ENCODE measurements around the gene SPATA12. TPM values are rescaled to one million over a fixed set of nuclear protein-coding genes. Genes with fewer than 3 reads are reported as not detected.

The SPATA12 gene
- total RNA-seq, 1 donor from 2014 or later: 0.15 TPM

- H3K4me1 Mint-ChIP-seq (ENCODE audit: unreplicated experiment): no peaks in the 10 kb centered on the region
- H3K36me3 Mint-ChIP-seq (ENCODE audit: low read depth, unreplicated experiment): no peaks in the 10 kb centered on the region
- H3K4me3 Mint-ChIP-seq (ENCODE audit: unreplicated experiment): no peak overlapping the region
- no peaks in the 10 kb centered on the region for H3K9me3 Mint-ChIP-seq (ENCODE audit: unreplicated experiment)
- H3K27me3 Mint-ChIP-seq (ENCODE audit: unreplicated experiment): peaks cover 2% of the 10 kb centered on the region
- H3K27ac Mint-ChIP-seq (ENCODE audit: unreplicated experiment): no peak overlapping the region
- TF ChIP-seq, protein P1, sequence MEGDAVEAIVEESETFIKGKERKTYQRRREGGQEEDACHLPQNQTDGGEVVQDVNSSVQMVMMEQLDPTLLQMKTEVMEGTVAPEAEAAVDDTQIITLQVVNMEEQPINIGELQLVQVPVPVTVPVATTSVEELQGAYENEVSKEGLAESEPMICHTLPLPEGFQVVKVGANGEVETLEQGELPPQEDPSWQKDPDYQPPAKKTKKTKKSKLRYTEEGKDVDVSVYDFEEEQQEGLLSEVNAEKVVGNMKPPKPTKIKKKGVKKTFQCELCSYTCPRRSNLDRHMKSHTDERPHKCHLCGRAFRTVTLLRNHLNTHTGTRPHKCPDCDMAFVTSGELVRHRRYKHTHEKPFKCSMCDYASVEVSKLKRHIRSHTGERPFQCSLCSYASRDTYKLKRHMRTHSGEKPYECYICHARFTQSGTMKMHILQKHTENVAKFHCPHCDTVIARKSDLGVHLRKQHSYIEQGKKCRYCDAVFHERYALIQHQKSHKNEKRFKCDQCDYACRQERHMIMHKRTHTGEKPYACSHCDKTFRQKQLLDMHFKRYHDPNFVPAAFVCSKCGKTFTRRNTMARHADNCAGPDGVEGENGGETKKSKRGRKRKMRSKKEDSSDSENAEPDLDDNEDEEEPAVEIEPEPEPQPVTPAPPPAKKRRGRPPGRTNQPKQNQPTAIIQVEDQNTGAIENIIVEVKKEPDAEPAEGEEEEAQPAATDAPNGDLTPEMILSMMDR (IDR thresholded peaks at IDR 0.05; ENCODE audit: unreplicated experiment): no peak
- DNase-seq (ENCODE audit: low spot score): no peak
Observed at GRCh38 chr3:57116501-57116900, 56.0 kb downstream of the SPATA12 start.

DNA sequence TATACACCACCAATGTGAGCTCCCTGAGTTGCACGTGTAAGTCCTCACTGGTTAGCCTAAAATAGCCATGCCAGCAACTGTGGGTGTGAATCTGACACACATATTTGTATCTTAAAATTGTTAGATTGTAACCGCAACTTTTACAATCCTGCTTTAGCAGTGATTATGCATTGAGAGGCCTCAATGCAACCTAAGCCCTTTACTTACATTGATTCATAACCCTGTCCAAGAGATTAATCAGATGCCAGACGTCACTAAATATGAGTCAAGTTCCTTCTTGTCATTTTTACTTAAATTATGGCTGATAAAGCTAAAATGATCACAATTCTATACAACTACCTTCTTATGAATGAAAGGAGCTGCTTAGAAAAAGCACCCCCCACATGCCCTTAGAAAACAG is 57.8 kb downstream of the SPATA12 start:
- H3K27me3 Mint-ChIP-seq (ENCODE audit: unreplicated experiment): peaks cover 9% of the 10 kb centered on the region
- no peak overlapping the region for H3K27ac Mint-ChIP-seq (ENCODE audit: unreplicated experiment)
- no peaks in the 10 kb centered on the region for H3K9me3 Mint-ChIP-seq (ENCODE audit: unreplicated experiment)
- no peaks in the 10 kb centered on the region for H3K4me1 Mint-ChIP-seq (ENCODE audit: unreplicated experiment)
- H3K36me3 Mint-ChIP-seq (ENCODE audit: low read depth, unreplicated experiment): no peaks in the 10 kb centered on the region
- no peak overlapping the region for H3K4me3 Mint-ChIP-seq (ENCODE audit: unreplicated experiment)
- TF ChIP-seq, protein P1 (IDR thresholded peaks at IDR 0.05; ENCODE audit: unreplicated experiment): no peak
- DNase-seq (ENCODE audit: low spot score): no peak

- no peak overlapping the region for H3K27ac Mint-ChIP-seq (ENCODE audit: unreplicated experiment)
- DNase-seq (ENCODE audit: low spot score): no peak
- H3K4me1 Mint-ChIP-seq (ENCODE audit: unreplicated experiment): no peaks in the 10 kb centered on the region
- H3K36me3 Mint-ChIP-seq (ENCODE audit: low read depth, unreplicated experiment): no peaks in the 10 kb centered on the region
- no peaks in the 10 kb centered on the region for H3K9me3 Mint-ChIP-seq (ENCODE audit: unreplicated experiment)
- TF ChIP-seq, protein P1 (IDR thresholded peaks at IDR 0.05; ENCODE audit: unreplicated experiment): no peak
- H3K27me3 Mint-ChIP-seq (ENCODE audit: unreplicated experiment): peaks cover 10% of the 10 kb centered on the region
- no peak overlapping the region for H3K4me3 Mint-ChIP-seq (ENCODE audit: unreplicated experiment)
Observed at GRCh38 chr3:57120040-57120439, 59.6 kb downstream of the SPATA12 start.

DNA sequence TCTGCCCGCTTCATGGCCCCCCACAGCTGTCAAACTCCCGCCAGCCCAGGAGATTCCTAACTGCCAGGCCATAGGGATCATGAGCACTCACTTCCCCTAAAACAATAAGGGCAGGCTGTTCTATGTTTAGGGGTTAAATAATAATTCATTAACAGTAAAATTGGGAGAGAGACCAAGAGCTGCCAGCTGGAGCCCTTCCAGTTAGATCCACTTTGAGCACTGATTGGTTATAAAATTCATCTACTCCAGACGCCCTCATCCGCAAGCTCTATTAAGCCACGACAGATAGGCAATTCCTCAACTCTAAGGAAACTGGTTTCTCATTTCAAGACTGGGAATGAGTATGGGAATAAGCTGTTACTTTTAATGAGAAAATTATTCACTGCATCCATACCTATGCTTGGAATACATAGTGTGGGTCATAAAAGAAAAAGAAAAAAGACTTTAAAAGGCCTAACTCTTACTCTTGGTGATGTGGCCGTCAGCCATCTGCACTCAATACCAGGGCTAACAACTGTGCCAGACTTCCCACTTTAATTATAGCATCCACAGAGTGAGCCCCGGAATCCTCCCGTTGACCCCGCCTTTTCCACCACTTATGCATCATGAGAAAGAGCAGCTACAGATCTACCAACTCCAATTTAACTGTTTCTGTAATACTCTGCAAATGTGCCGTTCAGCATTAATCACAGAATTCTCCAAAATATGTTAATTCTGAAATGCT is 60.1 kb downstream of the SPATA12 start:
- H3K4me1 Mint-ChIP-seq (ENCODE audit: unreplicated experiment): no peaks in the 10 kb centered on the region
- H3K36me3 Mint-ChIP-seq (ENCODE audit: low read depth, unreplicated experiment): no peaks in the 10 kb centered on the region
- H3K4me3 Mint-ChIP-seq (ENCODE audit: unreplicated experiment): no peak overlapping the region
- H3K27me3 Mint-ChIP-seq (ENCODE audit: unreplicated experiment): peaks cover 10% of the 10 kb centered on the region
- no peak for DNase-seq (ENCODE audit: low spot score)
- no peak overlapping the region for H3K27ac Mint-ChIP-seq (ENCODE audit: unreplicated experiment)
- TF ChIP-seq, protein P1 (IDR thresholded peaks at IDR 0.05; ENCODE audit: unreplicated experiment): no peak
- no peaks in the 10 kb centered on the region for H3K9me3 Mint-ChIP-seq (ENCODE audit: unreplicated experiment)

Other genes with a start within 250 kb of the SPATA12 start
- gene IL17RD, start 104.7 kb downstream of the SPATA12 start, total RNA-seq (ENCODE audit: unreplicated experiment): 10.7 TPM
- gene HESX1, start 139.3 kb downstream of the SPATA12 start, total RNA-seq (ENCODE audit: unreplicated experiment): 1.6 TPM
- gene APPL1, start 167.1 kb downstream of the SPATA12 start, total RNA-seq (ENCODE audit: unreplicated experiment): 25.9 TPM
- gene ASB14, start 232.0 kb downstream of the SPATA12 start, total RNA-seq (ENCODE audit: unreplicated experiment): not detected